CD14-positive monocyte (primary cell): Measurements from ENCODE around the gene TEX38. TPM values are rescaled to one million over a fixed set of nuclear protein-coding genes. Genes with fewer than 3 reads are reported as not detected.
A peak's percentile ranks its signal among the peaks of the same experiment; 100 is the strongest.

Experiments
- DNase-seq, 3 donors: peaks; one replicate each; pipeline ENCODE4 v3.0.0-alpha.2; 2011 to 2022
- H2AFZ ChIP-seq: 2 replicates; pipeline ENCODE4 v1.6.0; 2012; ENCODE audit warnings: mild to moderate bottlenecking, low read depth, low read length, inconsistent platforms; ENCODE audit not compliant: insufficient read depth, poor library complexity, severe bottlenecking
- H3K27ac ChIP-seq, 2 donors: 1 replicate in 1 of 2; 2 replicates in 1 of 2; pipeline ENCODE4 v1.5.1; 2012 to 2013; ENCODE audit warnings: low read length in 2 of 2, control low read depth in 1 of 2, inconsistent platforms in 1 of 2, low read depth in 1 of 2, mild to moderate bottlenecking in 1 of 2
- H3K27me3 ChIP-seq, 2 donors: one replicate each; pipeline versions ENCODE4 v1.6.0 to v1.6.1; 2011 to 2013; ENCODE audit warnings: low read length in 2 of 2; ENCODE audit not compliant: control insufficient read depth in 2 of 2, insufficient read depth in 2 of 2
- H3K36me3 ChIP-seq, 2 donors: replicated peaks in 1 of 2; 1 replicate in 1 of 2; 2 replicates in 1 of 2; pipeline versions ENCODE4 v1.5.1 to v1.6.1; 2012 to 2013; ENCODE audit warnings: low read length in 2 of 2, control low read depth in 1 of 2, inconsistent platforms in 1 of 2, mild to moderate bottlenecking in 1 of 2; ENCODE audit not compliant: insufficient read depth in 2 of 2, control insufficient read depth in 1 of 2
- H3K4me1 ChIP-seq, 2 donors: 1 replicate in 1 of 2; 2 replicates in 1 of 2; pipeline versions ENCODE4 v1.5.1 to v1.6.1; 2012 to 2013; ENCODE audit warnings: low read length in 2 of 2, control low read depth in 1 of 2, inconsistent platforms in 1 of 2, mild to moderate bottlenecking in 1 of 2, moderate library complexity in 1 of 2; ENCODE audit not compliant: insufficient read depth in 2 of 2, control insufficient read depth in 1 of 2
- H3K4me2 ChIP-seq: replicated peaks from 2 replicates; pipeline ENCODE3; 2012; ENCODE audit warnings: low read length, moderate library complexity, mild to moderate bottlenecking; ENCODE audit not compliant: poor library complexity, severe bottlenecking; ENCODE audit errors: extremely low read depth
- H3K4me3 ChIP-seq, 3 experiments: fragments of 200-600 bp in 1 of 3; sonication (generic) in 1 of 3; replicated peaks in 1 of 3; 1 replicate in 2 of 3; 2 replicates in 1 of 3; pipeline ENCODE4 v1.5.1; 2011 to 2013; ENCODE audit warnings: low read length in 3 of 3, mild to moderate bottlenecking in 3 of 3, control low read depth in 2 of 3, low read depth in 2 of 3, inconsistent platforms in 1 of 3, moderate library complexity in 1 of 3
- H3K79me2 ChIP-seq: 2 replicates; pipeline ENCODE4 v1.6.0; 2012; ENCODE audit warnings: mild to moderate bottlenecking, control low read depth, inconsistent platforms, low read length, moderate library complexity; ENCODE audit not compliant: insufficient read depth
- H3K9ac ChIP-seq: 2 replicates; pipeline ENCODE4 v1.6.0; 2017; ENCODE audit warnings: low read length, mild to moderate bottlenecking; ENCODE audit not compliant: insufficient read depth, poor library complexity, severe bottlenecking
- H3K9me3 ChIP-seq, 2 donors: replicated peaks in 1 of 2; 1 replicate in 1 of 2; 2 replicates in 1 of 2; pipeline versions ENCODE4 v1.5.1 to v1.6.1; 2012 to 2013; ENCODE audit warnings: low read length in 2 of 2, control low read depth in 1 of 2; ENCODE audit not compliant: control insufficient read depth in 1 of 2, insufficient read depth in 1 of 2
- H4K20me1 ChIP-seq: 2 replicates; pipeline ENCODE4 v1.6.0; 2012; ENCODE audit warnings: mild to moderate bottlenecking, low read length, control low read depth, moderate library complexity; ENCODE audit not compliant: insufficient read depth
- H3K27ac Mint-ChIP-seq, 7 donors: one replicate each; pipeline ENCODE4 v1.8.0; 2020; ENCODE audit warnings: mild to moderate bottlenecking in 7 of 7, mixed read lengths in 7 of 7, moderate library complexity in 6 of 7, inconsistent platforms in 2 of 7
- H3K27me3 Mint-ChIP-seq, 3 donors: one replicate each; pipeline ENCODE4 v1.8.0; 2021 to 2022; ENCODE audit warnings: low read depth in 3 of 3, mild to moderate bottlenecking in 3 of 3, mixed read lengths in 3 of 3, moderate library complexity in 3 of 3, inconsistent platforms in 1 of 3
- H3K36me3 Mint-ChIP-seq, 2 donors: one replicate each; pipeline ENCODE4 v1.8.0; 2020; ENCODE audit warnings: mixed read lengths in 2 of 2, inconsistent platforms in 1 of 2, mild to moderate bottlenecking in 1 of 2
- H3K4me1 Mint-ChIP-seq: one replicate; pipeline ENCODE4 v1.8.0; 2020; ENCODE audit warnings: mild to moderate bottlenecking, mixed read lengths
- H3K4me3 Mint-ChIP-seq, 2 donors: one replicate each; pipeline ENCODE4 v1.8.0; 2020; ENCODE audit warnings: mild to moderate bottlenecking in 2 of 2, mixed read lengths in 2 of 2, moderate library complexity in 1 of 2
- H3K9me3 Mint-ChIP-seq, 7 donors: one replicate each; pipeline ENCODE4 v1.8.0; 2020 to 2022; ENCODE audit warnings: mixed read lengths in 7 of 7, mild to moderate bottlenecking in 6 of 7, moderate library complexity in 6 of 7, inconsistent platforms in 2 of 7
- CTCF ChIP-seq: fragments of 200-600 bp; IDR thresholded peaks from one replicate; pipeline ENCODE4 v1.8.0; 2022; ENCODE audit warnings: antibody characterized with exemption, mild to moderate bottlenecking
- WGBS: methylation state at CpG from one replicate; pipeline ENCODE4 v1.1.5; 2013; ENCODE audit warnings: missing lambda C conversion rate; ENCODE audit not compliant: insufficient coverage; 5-methylcytosine and 5-hydroxymethylcytosine counted together
- intact Hi-C, 2 donors: fragments of 100-400 bp; cut with micrococcal nuclease; formaldehyde crosslinking; loops; one replicate each; pipeline versions ENCODE4 v1.15.0 to v1.15.1; 2023
- polyA plus RNA-seq, 3 donors: library from polyadenylated mRNA; depleted of rRNA in 1 of 3; unstranded in 2 of 3; stranded (reverse) in 1 of 3; fragments of 300-500 nt in 2 of 3; fragments of >200 nt in 1 of 3; fragmentation: Illumina TruSeq in 2 of 3; gene quantifications; 1 replicate in 2 of 3; 2 replicates in 1 of 3; pipeline ENCODE4 v1.2.3, GENCODE V29; 2012 to 2021

Gene TEX38
- polyA plus RNA-seq, 3 donors: not detected

DNA sequence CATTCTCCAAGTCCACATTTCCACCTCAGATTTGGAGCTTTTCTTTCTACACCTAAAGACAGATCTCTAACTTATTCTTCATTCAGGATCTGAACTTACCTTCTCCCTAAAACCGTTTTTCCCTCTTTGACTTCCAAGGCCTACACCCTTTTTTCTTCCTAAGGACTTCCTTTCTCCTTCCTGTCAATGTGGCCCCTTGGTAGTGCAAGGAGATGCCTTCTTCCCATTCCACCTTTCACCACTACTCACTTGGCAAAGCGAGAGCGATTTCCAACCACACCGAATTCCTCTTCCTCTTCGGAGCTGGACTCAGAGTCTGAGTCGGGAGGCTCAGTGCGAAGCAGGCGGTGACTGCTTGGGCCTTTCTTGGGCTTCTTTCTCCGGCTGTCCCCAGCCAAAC is 46.0 kb downstream of the TEX38 start:
- Histone ChIP-seq H3K79me2 (peaks cover 42% of the 10 kb centered on the region), H3K9ac (peak overlapping the region; percentile 96), H3K4me1 (peaks cover 25 to 27% of the 10 kb centered on the region in 2 donors), H3K4me3 (peak overlapping the region in 2 of 3 experiments; percentile 86 to 92), H3K36me3 (peaks cover 33 to 42% of the 10 kb centered on the region in 2 donors), H3K9me3 (no peaks in the 10 kb centered on the region), H3K4me2 (peak overlapping the region; percentile 76), H2AFZ (no peak overlapping the region), H4K20me1 (peaks cover 44% of the 10 kb centered on the region), H3K27ac (peak overlapping the region in 1 of 2 donors; percentile 91), H3K27me3 (no peaks in the 10 kb centered on the region)
- intact Hi-C loops: loop anchor here (10.0 kb wide), 2 partner anchors 103 to 243 kb away; partner anchors contain the start of gene MOB3C (in 1 of the 2)
- peak overlapping the region; percentile 52 to 92 (median 92) for H3K27ac Mint-ChIP-seq
- H3K4me3 Mint-ChIP-seq: peak overlapping the region; percentile 93 to 98
- peaks cover 35 to 40% of the 10 kb centered on the region in 2 donors for H3K36me3 Mint-ChIP-seq
- H3K4me1 Mint-ChIP-seq: peaks cover 31% of the 10 kb centered on the region
- no peaks in the 10 kb centered on the region for H3K9me3 Mint-ChIP-seq
- no peak for TF ChIP-seq CTCF
- DNase-seq: peak in 1 of 3 donors; percentile 8
- WGBS: 74% methylated on average over 9 of the region's 9 CpGs
- H3K27me3 Mint-ChIP-seq: peaks cover 1 to 9% (median 3%) of the 10 kb centered on the region in 3 donors

DNA sequence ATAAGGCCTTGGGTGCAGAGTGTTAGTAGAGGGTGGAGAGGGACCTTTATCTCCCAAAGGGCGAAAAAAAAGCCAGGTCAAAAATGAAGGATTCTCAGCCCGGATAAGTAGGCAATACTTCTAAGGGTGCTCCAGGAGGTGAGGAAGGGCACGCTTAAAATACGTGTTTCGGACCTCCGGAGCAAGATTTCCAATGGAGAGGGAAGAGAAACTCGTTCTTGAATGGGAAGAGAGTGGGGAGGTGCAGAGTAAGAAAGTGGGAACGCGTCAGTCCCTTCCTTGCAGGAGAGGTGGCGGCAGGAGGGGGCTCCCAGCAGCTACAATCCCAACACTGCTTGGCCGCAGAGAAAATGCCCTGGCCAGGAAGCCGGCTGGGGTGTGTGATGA is 46.7 kb downstream of the TEX38 start:
- Histone ChIP-seq H3K4me2 (peak overlapping the region; percentile 76), H2AFZ (peak overlapping the region; percentile 73), H3K4me1 (peaks cover 25 to 27% of the 10 kb centered on the region in 2 donors), H3K27me3 (no peaks in the 10 kb centered on the region), H3K36me3 (peaks cover 26 to 35% of the 10 kb centered on the region in 2 donors), H3K79me2 (peaks cover 42% of the 10 kb centered on the region), H3K9ac (peak overlapping the region; percentile 96), H4K20me1 (peaks cover 43% of the 10 kb centered on the region), H3K4me3 (peak overlapping the region; percentile 85 to 92 (median 86)), H3K9me3 (no peaks in the 10 kb centered on the region), H3K27ac (peak overlapping the region; percentile 27 to 91)
- WGBS: 4% methylated on average over 12 of the region's 12 CpGs
- H3K27me3 Mint-ChIP-seq: peaks cover 1 to 9% (median 3%) of the 10 kb centered on the region in 3 donors
- intact Hi-C loops: loop anchor here (10.0 kb wide), 2 partner anchors 104 to 244 kb away; partner anchors contain the start of gene MOB3C (in 1 of the 2)
- no peak for DNase-seq
- H3K9me3 Mint-ChIP-seq: no peaks in the 10 kb centered on the region
- no peak for TF ChIP-seq CTCF
- H3K4me3 Mint-ChIP-seq: peak overlapping the region; percentile 93 to 98
- H3K36me3 Mint-ChIP-seq: peaks cover 32 to 37% of the 10 kb centered on the region in 2 donors
- H3K27ac Mint-ChIP-seq: peak overlapping the region; percentile 52 to 92 (median 92)
- peaks cover 31% of the 10 kb centered on the region for H3K4me1 Mint-ChIP-seq
